DND-41 (cell line): Measurements from ENCODE around the gene ANG.

Experiments used
- ATAC-seq: fragments of 200-7000 bp; cut with Tn5 transposase; 3 replicates; pipeline ENCODE4 v1.9.1; 2021; ENCODE audit warnings: low read depth; ENCODE audit not compliant: insufficient read depth
- DNase-seq: peaks from one replicate; pipeline ENCODE4 v3.0.0-alpha.2; 2020
- H2AFZ ChIP-seq: 2 replicates; pipeline ENCODE4 v1.6.0; 2012; ENCODE audit warnings: low read depth, low read length
- H3K27ac ChIP-seq: 2 replicates; pipeline ENCODE4 v1.5.1; 2012; ENCODE audit warnings: low read length, inconsistent platforms
- H3K27me3 ChIP-seq: fragments of 200-600 bp; sonication (generic); 2 replicates; pipeline ENCODE4 v1.6.0; 2012; ENCODE audit warnings: low read length, mild to moderate bottlenecking, inconsistent platforms; ENCODE audit not compliant: insufficient read depth, poor library complexity
- H3K36me3 ChIP-seq: 2 replicates; pipeline ENCODE4 v1.5.1; 2012; ENCODE audit warnings: low read length, inconsistent platforms; ENCODE audit not compliant: insufficient read depth
- H3K4me1 ChIP-seq: 2 replicates; pipeline ENCODE4 v1.5.1; 2012; ENCODE audit warnings: mild to moderate bottlenecking, low read length; ENCODE audit not compliant: insufficient read depth
- H3K4me2 ChIP-seq: 2 replicates; pipeline ENCODE4 v1.6.0; 2012; ENCODE audit warnings: mild to moderate bottlenecking, moderate library complexity, low read length, inconsistent platforms; ENCODE audit not compliant: insufficient read depth
- H3K4me3 ChIP-seq, 2 experiments: fragments of 200-600 bp in 1 of 2; shearing (Covaris generic) in 1 of 2; 2 replicates each; pipeline ENCODE4 v1.5.1; 2012 to 2016; ENCODE audit warnings: inconsistent platforms in 2 of 2, low read length in 2 of 2, mild to moderate bottlenecking in 2 of 2, low read depth in 1 of 2, moderate library complexity in 1 of 2
- H3K79me2 ChIP-seq: 2 replicates; pipeline ENCODE4 v1.6.0; 2012; ENCODE audit warnings: low read length, inconsistent platforms; ENCODE audit not compliant: insufficient read depth
- H3K9ac ChIP-seq: 2 replicates; pipeline ENCODE4 v1.6.0; 2012; ENCODE audit warnings: low read depth, mild to moderate bottlenecking, inconsistent platforms, low read length, moderate library complexity
- H3K9me3 ChIP-seq: 2 replicates; pipeline ENCODE4 v1.5.1; 2012; ENCODE audit warnings: low read length, moderate library complexity, mild to moderate bottlenecking, inconsistent platforms; ENCODE audit not compliant: insufficient read depth, severe bottlenecking
- H4K20me1 ChIP-seq: 2 replicates; pipeline ENCODE4 v1.6.0; 2012; ENCODE audit warnings: low read length; ENCODE audit not compliant: insufficient read depth
- EZH2 ChIP-seq: IDR thresholded peaks from 3 replicates; pipeline ENCODE4 v1.6.1; 2012; ENCODE audit warnings: borderline replicate concordance, low read depth, mild to moderate bottlenecking, moderate library complexity, low read length, inconsistent platforms; ENCODE audit not compliant: severe bottlenecking
- TF ChIP-seq, protein P1 (sequence below): IDR thresholded peaks from 2 replicates; pipeline ENCODE4 v1.5.1; 2012; ENCODE audit warnings: borderline replicate concordance, low read length, moderate library complexity, mild to moderate bottlenecking; ENCODE audit not compliant: poor library complexity, severe bottlenecking; ENCODE audit errors: extremely low read depth

The ANG gene

DNA sequence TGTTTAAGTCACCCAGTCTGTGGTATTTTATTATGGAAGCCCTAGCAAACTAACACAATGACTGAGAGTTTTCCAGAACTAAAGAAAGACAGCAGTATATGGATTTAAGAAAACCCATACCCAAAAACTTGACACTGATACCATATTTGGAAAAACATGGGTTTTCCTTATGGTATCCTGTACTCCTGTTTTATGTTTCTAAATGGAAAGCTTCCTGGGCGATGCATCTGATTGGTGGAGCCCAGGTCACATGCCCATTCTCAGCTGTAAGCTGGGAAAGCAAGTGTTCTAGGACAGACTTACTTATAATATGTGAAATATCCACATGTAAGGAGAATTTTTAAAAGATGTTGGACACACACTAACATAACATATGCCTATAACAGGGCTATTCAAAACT, 8.7 kb upstream of the ANG start:
- Histone ChIP-seq H3K79me2 (no peaks in the 10 kb centered on the region), H3K4me1 (peaks cover 36% of the 10 kb centered on the region), H3K4me3 (peak overlapping the region in 1 of 2 experiments; percentile 83; a peak in 2 of 4 replicates), H3K36me3 (no peaks in the 10 kb centered on the region), H2AFZ (peak overlapping the region; percentile 91), H3K9ac (no peak overlapping the region; the same call in 1 of the 2 replicates), H3K27me3 (peaks cover 7% of the 10 kb centered on the region), H3K27ac (no peak overlapping the region), H4K20me1 (no peaks in the 10 kb centered on the region), H3K9me3 (no peaks in the 10 kb centered on the region), H3K4me2 (peak overlapping the region; percentile 93)
- DNase-seq (no peak), ATAC-seq (no peak)
- no peak for TF ChIP-seq EZH2
- TF ChIP-seq, protein P1, sequence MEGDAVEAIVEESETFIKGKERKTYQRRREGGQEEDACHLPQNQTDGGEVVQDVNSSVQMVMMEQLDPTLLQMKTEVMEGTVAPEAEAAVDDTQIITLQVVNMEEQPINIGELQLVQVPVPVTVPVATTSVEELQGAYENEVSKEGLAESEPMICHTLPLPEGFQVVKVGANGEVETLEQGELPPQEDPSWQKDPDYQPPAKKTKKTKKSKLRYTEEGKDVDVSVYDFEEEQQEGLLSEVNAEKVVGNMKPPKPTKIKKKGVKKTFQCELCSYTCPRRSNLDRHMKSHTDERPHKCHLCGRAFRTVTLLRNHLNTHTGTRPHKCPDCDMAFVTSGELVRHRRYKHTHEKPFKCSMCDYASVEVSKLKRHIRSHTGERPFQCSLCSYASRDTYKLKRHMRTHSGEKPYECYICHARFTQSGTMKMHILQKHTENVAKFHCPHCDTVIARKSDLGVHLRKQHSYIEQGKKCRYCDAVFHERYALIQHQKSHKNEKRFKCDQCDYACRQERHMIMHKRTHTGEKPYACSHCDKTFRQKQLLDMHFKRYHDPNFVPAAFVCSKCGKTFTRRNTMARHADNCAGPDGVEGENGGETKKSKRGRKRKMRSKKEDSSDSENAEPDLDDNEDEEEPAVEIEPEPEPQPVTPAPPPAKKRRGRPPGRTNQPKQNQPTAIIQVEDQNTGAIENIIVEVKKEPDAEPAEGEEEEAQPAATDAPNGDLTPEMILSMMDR, result no peak

DNA sequence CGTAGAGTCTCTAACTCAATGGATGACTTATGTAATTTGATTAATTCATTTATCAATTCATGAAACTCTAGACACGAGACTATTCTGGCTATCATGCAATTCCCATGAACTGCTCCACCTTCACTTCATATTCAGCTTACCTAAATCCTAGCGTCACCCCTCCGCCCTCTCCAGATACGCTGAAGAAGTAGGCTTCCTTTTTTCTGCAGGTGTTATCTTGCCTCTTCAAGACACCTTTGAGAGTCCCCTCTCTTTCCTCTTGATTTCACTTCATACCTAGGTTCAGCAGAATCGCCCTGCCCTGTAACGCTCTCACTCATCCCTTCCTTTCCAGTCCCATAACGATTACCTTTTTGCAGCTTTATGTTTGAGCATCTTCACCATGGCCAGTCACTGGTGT, 8.2 kb upstream of the ANG start:
- Histone ChIP-seq H3K4me2 (peak overlapping the region; percentile 93), H3K4me3 (peak overlapping the region; percentile 79 to 83; a peak in 3 of 4 replicates), H4K20me1 (no peaks in the 10 kb centered on the region), H3K36me3 (no peaks in the 10 kb centered on the region), H3K9me3 (no peaks in the 10 kb centered on the region), H3K9ac (peak overlapping the region; percentile 96), H2AFZ (peak overlapping the region; percentile 91), H3K4me1 (peaks cover 40% of the 10 kb centered on the region), H3K79me2 (no peaks in the 10 kb centered on the region), H3K27me3 (peaks cover 7% of the 10 kb centered on the region), H3K27ac (peak overlapping the region; percentile 97)
- TF ChIP-seq, protein P1, result no peak
- no peak for TF ChIP-seq EZH2
- DNase-seq (no peak), ATAC-seq (no peak)

DNA sequence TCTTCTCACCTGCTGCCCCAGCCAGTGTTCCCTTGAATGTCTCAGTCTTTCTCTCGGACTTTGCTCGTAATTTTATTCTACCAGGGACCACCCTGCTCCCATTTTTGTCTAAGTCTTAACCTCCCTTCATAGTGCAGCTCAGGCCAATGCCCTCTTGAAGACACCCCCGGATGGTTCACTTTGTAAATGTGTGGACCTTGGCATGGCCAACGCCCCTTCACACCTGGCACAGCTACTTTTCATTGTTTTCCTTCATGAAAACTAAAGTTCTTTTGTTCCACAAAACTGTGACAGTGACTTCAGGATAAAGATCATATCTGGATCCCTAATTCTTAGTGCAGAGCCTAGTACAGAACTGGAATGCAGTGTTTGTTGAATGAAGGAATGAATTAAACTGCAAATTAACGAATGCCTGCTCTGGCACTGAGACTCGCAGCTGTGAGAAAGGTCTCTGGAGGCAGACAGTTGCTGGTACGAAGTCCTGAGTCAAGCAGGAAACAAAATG, 7.7 kb upstream of the ANG start:
- Histone ChIP-seq H3K27ac (peak overlapping the region; percentile 97), H3K79me2 (no peaks in the 10 kb centered on the region), H3K4me2 (peak overlapping the region; percentile 93), H2AFZ (peak overlapping the region; percentile 91), H3K9me3 (no peaks in the 10 kb centered on the region), H3K36me3 (no peaks in the 10 kb centered on the region), H4K20me1 (no peaks in the 10 kb centered on the region), H3K27me3 (peaks cover 4% of the 10 kb centered on the region), H3K9ac (peak overlapping the region; percentile 96), H3K4me1 (peaks cover 44% of the 10 kb centered on the region), H3K4me3 (peak overlapping the region; percentile 79 to 83; a peak in 3 of 4 replicates)
- DNase-seq, result no peak
- peak; percentile 48 for ATAC-seq
- TF ChIP-seq, protein P1, result no peak
- TF ChIP-seq EZH2, result no peak
